GM18526 (cell line): ENCODE data around the gene SPARC.

Experiments
- POLR2A ChIP-seq: IDR thresholded peaks from 3 replicates; pipeline ENCODE4 v1.6.1; 2011; ENCODE audit not compliant: insufficient read length; ENCODE audit errors: extremely low read depth

SPARC gene

DNA sequence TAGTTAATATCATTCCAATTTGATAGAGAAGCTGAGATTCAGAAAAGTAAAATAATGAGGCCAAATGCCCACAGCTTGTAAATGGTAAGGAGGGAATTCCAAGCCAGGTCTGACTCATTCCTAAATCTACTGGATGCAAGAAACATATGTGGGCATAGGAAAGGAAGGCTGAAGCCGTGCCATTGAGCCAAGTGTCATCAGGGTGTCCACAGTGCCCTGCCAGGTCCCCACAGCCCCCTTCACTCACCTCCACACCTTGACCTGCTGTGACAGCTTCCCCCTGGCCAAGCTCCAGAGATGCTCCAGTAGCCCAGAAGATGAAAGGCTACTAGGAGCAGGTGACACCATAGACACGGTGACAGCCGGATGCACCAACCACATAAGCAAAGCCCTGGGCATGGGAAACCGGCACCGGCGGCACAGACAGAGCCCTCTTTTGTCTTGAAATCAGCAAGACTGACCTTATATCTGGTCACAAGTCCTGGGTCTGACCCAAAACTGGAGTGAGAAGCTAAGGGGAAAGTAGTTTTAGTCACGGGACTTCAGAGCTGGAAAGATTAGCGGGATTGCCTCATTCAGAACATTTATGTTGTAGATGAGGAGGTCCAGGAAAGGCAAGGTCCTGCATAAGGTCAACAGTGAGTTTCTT lies 75.5 kb downstream of the SPARC start:
- TF ChIP-seq POLR2A: no peak
